ENCODE data around the gene ALK. TPM values are rescaled to one million over a fixed set of nuclear protein-coding genes. Genes with fewer than 3 reads are reported as not detected.

The ALK gene
- total and polyA plus RNA-seq, 10 of the 15 experiments (the other 5 are each of a cell fraction or from before 2014, with no cell fraction given): 0.11 TPM; not detected in 9

DNA sequence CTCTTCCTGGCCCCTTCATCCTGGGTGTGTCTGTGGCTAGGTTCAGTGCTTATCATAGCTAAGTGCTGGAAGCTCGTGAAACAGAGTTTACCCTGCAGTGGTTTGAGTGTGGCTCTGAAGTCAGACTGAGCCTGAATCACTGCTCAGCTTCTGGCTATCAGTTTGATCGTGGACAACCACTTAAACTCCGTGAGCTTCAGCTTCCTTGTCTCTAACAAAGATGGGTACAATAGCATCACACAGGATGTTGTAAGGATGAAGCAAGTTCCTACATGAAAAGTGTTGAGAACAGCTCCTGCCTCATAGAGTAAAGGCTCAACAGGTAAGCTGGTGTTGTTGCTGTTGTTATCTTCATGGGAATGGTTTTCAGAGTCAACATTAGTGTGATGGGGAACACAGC lies 595.8 kb downstream of the ALK start (continued):
- TF ChIP-seq, protein P1, sequence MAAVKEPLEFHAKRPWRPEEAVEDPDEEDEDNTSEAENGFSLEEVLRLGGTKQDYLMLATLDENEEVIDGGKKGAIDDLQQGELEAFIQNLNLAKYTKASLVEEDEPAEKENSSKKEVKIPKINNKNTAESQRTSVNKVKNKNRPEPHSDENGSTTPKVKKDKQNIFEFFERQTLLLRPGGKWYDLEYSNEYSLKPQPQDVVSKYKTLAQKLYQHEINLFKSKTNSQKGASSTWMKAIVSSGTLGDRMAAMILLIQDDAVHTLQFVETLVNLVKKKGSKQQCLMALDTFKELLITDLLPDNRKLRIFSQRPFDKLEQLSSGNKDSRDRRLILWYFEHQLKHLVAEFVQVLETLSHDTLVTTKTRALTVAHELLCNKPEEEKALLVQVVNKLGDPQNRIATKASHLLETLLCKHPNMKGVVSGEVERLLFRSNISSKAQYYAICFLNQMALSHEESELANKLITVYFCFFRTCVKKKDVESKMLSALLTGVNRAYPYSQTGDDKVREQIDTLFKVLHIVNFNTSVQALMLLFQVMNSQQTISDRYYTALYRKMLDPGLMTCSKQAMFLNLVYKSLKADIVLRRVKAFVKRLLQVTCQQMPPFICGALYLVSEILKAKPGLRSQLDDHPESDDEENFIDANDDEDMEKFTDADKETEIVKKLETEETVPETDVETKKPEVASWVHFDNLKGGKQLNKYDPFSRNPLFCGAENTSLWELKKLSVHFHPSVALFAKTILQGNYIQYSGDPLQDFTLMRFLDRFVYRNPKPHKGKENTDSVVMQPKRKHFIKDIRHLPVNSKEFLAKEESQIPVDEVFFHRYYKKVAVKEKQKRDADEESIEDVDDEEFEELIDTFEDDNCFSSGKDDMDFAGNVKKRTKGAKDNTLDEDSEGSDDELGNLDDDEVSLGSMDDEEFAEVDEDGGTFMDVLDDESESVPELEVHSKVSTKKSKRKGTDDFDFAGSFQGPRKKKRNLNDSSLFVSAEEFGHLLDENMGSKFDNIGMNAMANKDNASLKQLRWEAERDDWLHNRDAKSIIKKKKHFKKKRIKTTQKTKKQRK (IDR thresholded peaks at IDR 0.05; ENCODE audit: low read depth, low read length): no peak
- TF ChIP-seq ETV6 (conservative IDR thresholded peaks at IDR 0.05 in 1 of 2, IDR thresholded peaks at IDR 0.05 in 1 of 2; ENCODE audit: borderline replicate concordance in 1 of 2, low read depth in 1 of 2) (no peak), BMI1 (IDR thresholded peaks at IDR 0.05; ENCODE audit: borderline replicate concordance) (no peak)

DNA sequence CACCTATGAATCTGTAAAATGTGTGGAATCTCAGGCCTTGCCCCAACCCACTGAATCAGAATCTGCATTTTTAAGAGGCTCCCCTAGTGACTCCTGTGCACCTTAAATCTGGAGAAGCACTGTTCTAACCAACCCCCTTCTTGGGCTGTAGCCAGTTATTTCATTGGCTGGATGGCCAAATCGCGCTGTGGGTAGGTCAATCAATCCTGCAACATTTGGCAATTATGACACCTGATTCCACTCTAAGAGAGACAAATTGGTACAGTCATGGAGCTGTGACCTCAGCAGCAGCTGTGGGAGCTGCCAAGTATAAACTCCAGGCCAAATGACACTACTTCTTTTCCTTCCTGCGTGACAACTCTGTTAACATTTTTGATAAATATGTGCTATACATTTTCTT lies 597.4 kb downstream of the ALK start:
- TF ChIP-seq SP1 (IDR thresholded peaks at IDR 0.05; ENCODE audit: low read depth, low read length) (no peak), IKZF2 (IDR thresholded peaks at IDR 0.05) (no peak), RB1 (IDR thresholded peaks at IDR 0.05; ENCODE audit: borderline replicate concordance) (no peak), SPI1 (IDR thresholded peaks at IDR 0.05; ENCODE audit: borderline replicate concordance, insufficient read depth, low read depth, low read length) (no peak), TCF7 (IDR thresholded peaks at IDR 0.05; ENCODE audit: borderline replicate concordance) (no peak), JUNB (IDR thresholded peaks at IDR 0.05) (no peak)
- TF ChIP-seq, protein P2, sequence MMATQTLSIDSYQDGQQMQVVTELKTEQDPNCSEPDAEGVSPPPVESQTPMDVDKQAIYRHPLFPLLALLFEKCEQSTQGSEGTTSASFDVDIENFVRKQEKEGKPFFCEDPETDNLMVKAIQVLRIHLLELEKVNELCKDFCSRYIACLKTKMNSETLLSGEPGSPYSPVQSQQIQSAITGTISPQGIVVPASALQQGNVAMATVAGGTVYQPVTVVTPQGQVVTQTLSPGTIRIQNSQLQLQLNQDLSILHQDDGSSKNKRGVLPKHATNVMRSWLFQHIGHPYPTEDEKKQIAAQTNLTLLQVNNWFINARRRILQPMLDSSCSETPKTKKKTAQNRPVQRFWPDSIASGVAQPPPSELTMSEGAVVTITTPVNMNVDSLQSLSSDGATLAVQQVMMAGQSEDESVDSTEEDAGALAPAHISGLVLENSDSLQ (IDR thresholded peaks at IDR 0.05): no peak
- BruUV-seq (replicated peaks): no TSS peak
- H3K79me2 ChIP-seq (ENCODE audit: control insufficient read depth, insufficient read depth, low read length): no peaks in the 10 kb centered on the region
- no peaks in the 10 kb centered on the region for H3K9me3 ChIP-seq (replicated peaks; ENCODE audit: control insufficient read depth, insufficient read depth, low read length)
- no peaks in the 10 kb centered on the region; a peak in 1 of 4 replicates for H3K27me3 ChIP-seq (replicated peaks in 1 of 2; ENCODE audit: control insufficient read depth in 2 of 2, insufficient read depth in 2 of 2, low read length in 1 of 2)
- POLR2A ChIA-PET: no interaction called here
- H3K36me3 ChIP-seq (ENCODE audit: control insufficient read depth in 2 of 2, insufficient read depth in 2 of 2, low read length in 1 of 2): no peaks in the 10 kb centered on the region
- 82% methylated on average over 3 of the region's 3 CpGs for WGBS (ENCODE audit: insufficient coverage, insufficient replicate concordance, low lambda C conversion rate, missing lambda C conversion rate)
- CTCF ChIA-PET: interaction anchor here (1.8 kb wide), 1 partner anchor 14 kb away, joined by 8 read pairs; no protein-coding TSS in a partner anchor
- no peak overlapping the region for H3K4me3 ChIP-seq
- in situ Hi-C loops (cut with MboI): no loop called here
- FAIRE-seq: no peak
- no peak for DNase-seq (ENCODE audit: low read depth, low spot score)
- RAD21 ChIA-PET (ENCODE audit: unreplicated experiment): no interaction called here
- SMC1A ChIA-PET (ENCODE audit: uncharacterized antibody, unreplicated experiment): no interaction called here
- H4K20me1 ChIP-seq (ENCODE audit: control insufficient read depth, insufficient read depth): no peaks in the 10 kb centered on the region
- H3K4me1 ChIP-seq (ENCODE audit: control insufficient read depth, insufficient read depth, low read length): peaks cover 3% of the 10 kb centered on the region; the same call in 1 of the 2 replicates
- H3K9ac ChIP-seq (ENCODE audit: control insufficient read depth, insufficient read depth, low read length): no peak overlapping the region
- H3K4me2 ChIP-seq (ENCODE audit: control insufficient read depth, insufficient read depth): no peak overlapping the region
- intact Hi-C loops (cut with micrococcal nuclease; ENCODE audit: unreplicated experiment): no loop called here
- H2AFZ ChIP-seq (ENCODE audit: control insufficient read depth, low read depth, low read length): no peak overlapping the region
- no peak for ATAC-seq
- no peak overlapping the region for H3K27ac ChIP-seq (ENCODE audit: control insufficient read depth, insufficient read depth)

Data from GM12878 (cell line).